ENCODE results near the gene TRIM65. TPM values are rescaled to one million over a fixed set of nuclear protein-coding genes. Genes with fewer than 3 reads are reported as not detected.

TRIM65 gene
- total RNA-seq, 1 donor from 2014 or later: 10.2 TPM

DNA sequence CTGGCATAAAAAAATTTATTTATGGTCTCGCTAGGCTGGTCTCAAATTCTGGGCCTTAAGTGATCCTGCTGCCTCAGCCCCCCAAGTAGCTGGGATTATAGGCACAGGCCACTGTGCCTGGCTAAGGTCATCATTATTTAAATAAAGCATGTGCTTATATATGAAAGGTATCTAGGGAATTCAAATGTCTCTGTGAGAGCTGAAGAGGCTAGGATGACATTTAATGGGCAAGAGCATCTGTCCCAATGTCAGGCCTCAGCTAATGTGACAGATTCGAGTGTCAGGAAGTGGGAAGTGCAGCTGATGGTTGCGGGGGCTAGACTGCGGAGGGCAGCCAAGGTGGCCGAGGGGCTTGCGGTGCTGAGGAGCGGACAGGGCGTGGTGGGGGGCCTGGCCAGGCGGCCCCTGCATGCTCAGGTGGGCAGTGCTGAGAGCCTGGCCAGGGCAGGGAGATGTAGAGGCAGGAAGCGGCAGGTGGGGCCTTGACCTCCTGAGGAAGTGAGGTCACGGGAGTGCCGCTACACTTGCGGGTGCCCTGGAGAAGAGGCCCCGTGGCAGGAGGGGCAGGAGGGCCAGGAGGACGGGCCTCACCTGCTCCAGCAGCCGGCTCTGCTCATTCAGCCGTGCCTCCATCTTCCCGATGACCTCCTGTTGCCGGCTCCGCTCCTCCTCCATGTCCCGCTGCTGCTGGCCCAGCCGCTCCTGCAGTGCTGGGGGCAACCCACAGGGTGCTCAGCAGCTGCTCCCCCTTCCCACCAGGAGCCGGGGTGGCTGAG is 20.6 kb upstream of the TRIM65 start:
- H3K27ac ChIP-seq (replicated peaks): no peak overlapping the region
- TF ChIP-seq, protein P1, sequence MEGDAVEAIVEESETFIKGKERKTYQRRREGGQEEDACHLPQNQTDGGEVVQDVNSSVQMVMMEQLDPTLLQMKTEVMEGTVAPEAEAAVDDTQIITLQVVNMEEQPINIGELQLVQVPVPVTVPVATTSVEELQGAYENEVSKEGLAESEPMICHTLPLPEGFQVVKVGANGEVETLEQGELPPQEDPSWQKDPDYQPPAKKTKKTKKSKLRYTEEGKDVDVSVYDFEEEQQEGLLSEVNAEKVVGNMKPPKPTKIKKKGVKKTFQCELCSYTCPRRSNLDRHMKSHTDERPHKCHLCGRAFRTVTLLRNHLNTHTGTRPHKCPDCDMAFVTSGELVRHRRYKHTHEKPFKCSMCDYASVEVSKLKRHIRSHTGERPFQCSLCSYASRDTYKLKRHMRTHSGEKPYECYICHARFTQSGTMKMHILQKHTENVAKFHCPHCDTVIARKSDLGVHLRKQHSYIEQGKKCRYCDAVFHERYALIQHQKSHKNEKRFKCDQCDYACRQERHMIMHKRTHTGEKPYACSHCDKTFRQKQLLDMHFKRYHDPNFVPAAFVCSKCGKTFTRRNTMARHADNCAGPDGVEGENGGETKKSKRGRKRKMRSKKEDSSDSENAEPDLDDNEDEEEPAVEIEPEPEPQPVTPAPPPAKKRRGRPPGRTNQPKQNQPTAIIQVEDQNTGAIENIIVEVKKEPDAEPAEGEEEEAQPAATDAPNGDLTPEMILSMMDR (IDR thresholded peaks at IDR 0.05; ENCODE audit: borderline replicate concordance): no peak
- no peak overlapping the region for H3K4me3 ChIP-seq
- H3K9me3 ChIP-seq (replicated peaks): no peaks in the 10 kb centered on the region
- no peak for DNase-seq
- no peaks in the 10 kb centered on the region for H3K27me3 ChIP-seq (ENCODE audit: low read depth)
- no peaks in the 10 kb centered on the region for H3K4me1 ChIP-seq
- intact Hi-C loops (cut with micrococcal nuclease): no loop called here
- peaks cover 28% of the 10 kb centered on the region for H3K36me3 ChIP-seq

DNA sequence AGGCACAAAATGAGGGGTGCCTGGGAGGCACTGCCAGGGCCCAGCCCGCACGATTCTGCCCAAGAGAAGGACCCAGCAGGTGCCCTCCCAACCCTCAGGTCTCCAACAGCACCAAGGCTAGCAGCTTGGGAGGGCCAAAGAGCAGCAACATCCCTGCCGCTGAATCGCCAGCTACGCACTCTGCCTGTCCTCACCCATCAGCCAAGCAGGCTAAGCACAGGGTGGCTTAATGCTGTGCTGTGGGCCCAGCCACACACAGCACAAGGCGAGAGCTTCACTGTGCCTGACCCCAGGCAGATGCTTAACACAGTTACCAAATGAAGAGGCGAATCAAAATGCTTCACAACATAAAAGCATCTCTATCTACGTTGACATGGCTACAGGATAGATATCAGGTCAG is 18.5 kb upstream of the TRIM65 start:
- intact Hi-C loops (cut with micrococcal nuclease): no loop called here
- no peaks in the 10 kb centered on the region for H3K27me3 ChIP-seq (ENCODE audit: low read depth)
- DNase-seq: no peak
- no peaks in the 10 kb centered on the region for H3K9me3 ChIP-seq (replicated peaks)
- peaks cover 3% of the 10 kb centered on the region for H3K4me1 ChIP-seq
- TF ChIP-seq, protein P1 (IDR thresholded peaks at IDR 0.05; ENCODE audit: borderline replicate concordance): no peak
- H3K27ac ChIP-seq (replicated peaks): no peak overlapping the region
- no peak overlapping the region for H3K4me3 ChIP-seq
- H3K36me3 ChIP-seq: peaks cover 26% of the 10 kb centered on the region

DNA sequence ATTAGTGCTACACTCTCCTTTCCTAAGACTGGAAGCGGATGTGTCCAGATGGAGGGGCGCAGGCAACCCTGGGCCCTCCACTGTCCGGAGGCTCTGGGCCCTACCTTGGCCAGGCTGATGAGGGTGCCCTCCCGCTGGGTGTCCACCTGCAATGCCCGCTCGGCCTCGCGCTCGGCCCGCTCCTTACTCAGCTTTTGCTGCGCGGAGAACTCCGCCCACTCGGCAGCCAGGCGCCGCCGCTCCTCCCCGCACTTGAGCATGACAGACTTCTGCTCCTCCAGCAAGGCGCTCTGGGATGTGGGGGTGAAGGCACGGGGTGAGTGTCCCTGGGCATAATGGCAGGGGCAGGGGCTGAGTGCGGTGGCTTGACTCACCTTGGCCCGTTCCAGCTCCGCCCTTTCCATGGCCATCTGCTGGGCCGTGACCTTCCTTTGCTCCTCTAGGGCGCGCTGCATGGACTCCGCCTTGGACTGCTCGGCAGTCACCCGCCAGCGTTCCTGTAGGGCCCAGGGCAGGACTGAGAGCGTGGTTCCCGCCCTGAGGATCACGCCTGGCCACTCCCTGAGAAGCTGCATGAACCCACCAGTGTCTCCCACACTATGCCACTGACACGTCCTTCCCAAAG is 18.0 kb upstream of the TRIM65 start:
- no peaks in the 10 kb centered on the region for H3K27me3 ChIP-seq (ENCODE audit: low read depth)
- H3K27ac ChIP-seq (replicated peaks): no peak overlapping the region
- H3K4me1 ChIP-seq: peaks cover 8% of the 10 kb centered on the region
- H3K4me3 ChIP-seq: no peak overlapping the region
- TF ChIP-seq, protein P1 (IDR thresholded peaks at IDR 0.05; ENCODE audit: borderline replicate concordance): no peak
- H3K36me3 ChIP-seq: peaks cover 21% of the 10 kb centered on the region
- DNase-seq: no peak
- intact Hi-C loops (cut with micrococcal nuclease): no loop called here
- no peaks in the 10 kb centered on the region for H3K9me3 ChIP-seq (replicated peaks)

DNA sequence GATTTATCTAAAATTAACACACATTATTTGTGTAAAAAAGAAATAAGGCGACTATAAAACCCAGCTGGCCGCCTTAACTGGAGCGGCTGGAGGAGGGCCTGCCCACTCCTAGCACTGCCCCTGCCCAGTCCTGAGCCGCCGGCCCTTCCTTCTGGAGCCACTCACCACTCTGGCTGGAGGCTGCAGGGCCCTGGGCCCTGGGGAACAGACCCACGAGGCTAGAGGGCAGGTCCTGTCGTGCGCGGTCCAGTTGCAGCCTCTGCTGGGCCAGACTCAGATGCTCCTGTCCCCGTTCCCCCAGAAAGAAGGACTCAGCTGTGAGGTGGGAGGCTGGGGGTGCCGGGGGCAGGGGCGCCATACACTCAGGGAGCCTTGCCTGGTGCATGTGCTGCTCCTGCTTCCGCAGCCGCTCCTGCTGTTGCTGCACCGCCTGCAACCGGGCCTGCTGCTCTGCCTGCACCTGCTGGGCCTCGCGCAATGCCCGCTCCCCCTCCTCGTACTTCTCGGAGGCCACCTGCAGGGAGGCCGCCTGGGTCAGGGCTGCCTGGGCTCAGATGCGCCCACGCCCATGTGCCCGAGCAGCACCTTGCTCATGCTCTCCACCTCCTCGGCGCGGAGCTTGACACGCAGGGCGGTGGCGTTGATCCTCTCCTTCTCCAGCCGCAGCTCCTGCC is 16.9 kb upstream of the TRIM65 start:
- Histone ChIP-seq H3K36me3 (peaks cover 18% of the 10 kb centered on the region), H3K4me3 (no peak overlapping the region), H3K9me3 (replicated peaks) (no peaks in the 10 kb centered on the region), H3K27ac (replicated peaks) (no peak overlapping the region), H3K4me1 (peaks cover 12% of the 10 kb centered on the region), H3K27me3 (ENCODE audit: low read depth) (no peaks in the 10 kb centered on the region)
- DNase-seq: no peak
- intact Hi-C loops (cut with micrococcal nuclease): no loop called here
- TF ChIP-seq, protein P1 (IDR thresholded peaks at IDR 0.05; ENCODE audit: borderline replicate concordance): no peak

DNA sequence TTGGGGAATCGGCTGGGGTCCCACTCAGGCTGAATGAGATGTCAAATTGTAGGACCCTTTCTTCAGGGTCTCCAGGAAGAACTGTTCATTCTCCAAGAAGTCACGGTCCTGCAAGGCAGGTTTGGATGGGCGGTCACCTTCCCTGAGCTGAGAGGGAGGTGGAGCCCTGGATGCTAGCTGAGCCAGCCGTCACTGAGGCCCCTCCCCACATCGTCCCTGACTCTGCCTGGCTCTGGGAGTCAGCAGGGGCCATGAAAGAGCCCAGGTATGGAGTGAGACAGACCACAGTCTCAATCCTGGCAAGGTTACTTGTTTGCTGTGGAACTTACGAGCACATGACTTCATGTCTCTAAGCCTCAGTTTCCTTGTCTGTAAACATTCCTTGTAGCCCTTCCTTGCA is 13.9 kb upstream of the TRIM65 start:
- Histone ChIP-seq H3K9me3 (replicated peaks) (no peaks in the 10 kb centered on the region), H3K36me3 (peaks cover 12% of the 10 kb centered on the region), H3K4me1 (peaks cover 19% of the 10 kb centered on the region), H3K4me3 (no peak overlapping the region), H3K27ac (replicated peaks) (no peak overlapping the region), H3K27me3 (ENCODE audit: low read depth) (no peaks in the 10 kb centered on the region)
- no peak for DNase-seq
- intact Hi-C loops (cut with micrococcal nuclease): no loop called here
- TF ChIP-seq, protein P1 (IDR thresholded peaks at IDR 0.05; ENCODE audit: borderline replicate concordance): no peak

All from left ventricle myocardium inferior (tissue), 1 donor.